Non-pigmented ciliary epithelial cell (primary cell): ENCODE results near the gene HLA-E.
"Not testable (repeated sequence)": the region's sequence is repeated elsewhere in the genome, so short reads cannot be mapped to it uniquely, and the experiment has no call there.

ENCODE experiments used
- DNase-seq: peaks from one replicate; pipeline ENCODE4 v3.0.0-alpha.2; 2010; ENCODE audit warnings: low read depth

Gene HLA-E

DNA sequence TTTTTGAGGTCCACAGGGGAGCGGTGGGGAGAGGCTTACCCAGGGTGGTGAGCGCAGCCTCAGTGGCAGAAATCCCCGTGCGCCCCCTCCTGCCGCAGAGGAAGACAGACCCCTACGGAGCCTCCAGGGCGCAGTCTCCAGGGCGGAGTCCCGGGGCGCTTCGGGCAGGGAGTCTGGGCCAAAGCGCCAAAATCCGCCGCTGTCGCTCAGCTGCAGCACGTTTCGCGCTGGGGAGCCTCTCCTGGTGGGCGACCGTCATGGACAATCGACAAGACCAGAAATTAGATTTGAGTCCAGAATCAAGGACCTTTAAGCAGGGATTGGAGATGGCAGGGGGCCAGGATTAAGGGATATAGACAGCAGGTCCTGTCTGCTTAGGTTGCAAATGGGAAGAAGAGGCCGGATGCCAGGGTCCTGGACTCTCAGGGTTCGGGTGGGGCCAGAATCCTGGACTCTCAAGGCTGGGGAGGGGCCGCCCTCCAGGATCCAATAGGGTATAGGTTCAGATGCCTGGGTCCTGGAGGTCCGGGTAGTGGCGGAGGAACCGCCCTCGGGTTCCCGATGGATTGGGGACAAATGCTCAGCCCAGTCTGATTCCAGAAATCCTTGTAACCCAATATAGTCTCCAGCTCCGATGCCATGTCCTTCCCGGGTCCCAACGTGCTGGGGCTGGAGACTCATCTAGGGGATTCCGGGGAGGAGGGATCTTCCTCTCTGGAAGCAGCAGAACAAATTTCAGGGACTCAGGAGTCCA is 7.9 kb upstream of the HLA-E start:
- DNase-seq: no peak

DNA sequence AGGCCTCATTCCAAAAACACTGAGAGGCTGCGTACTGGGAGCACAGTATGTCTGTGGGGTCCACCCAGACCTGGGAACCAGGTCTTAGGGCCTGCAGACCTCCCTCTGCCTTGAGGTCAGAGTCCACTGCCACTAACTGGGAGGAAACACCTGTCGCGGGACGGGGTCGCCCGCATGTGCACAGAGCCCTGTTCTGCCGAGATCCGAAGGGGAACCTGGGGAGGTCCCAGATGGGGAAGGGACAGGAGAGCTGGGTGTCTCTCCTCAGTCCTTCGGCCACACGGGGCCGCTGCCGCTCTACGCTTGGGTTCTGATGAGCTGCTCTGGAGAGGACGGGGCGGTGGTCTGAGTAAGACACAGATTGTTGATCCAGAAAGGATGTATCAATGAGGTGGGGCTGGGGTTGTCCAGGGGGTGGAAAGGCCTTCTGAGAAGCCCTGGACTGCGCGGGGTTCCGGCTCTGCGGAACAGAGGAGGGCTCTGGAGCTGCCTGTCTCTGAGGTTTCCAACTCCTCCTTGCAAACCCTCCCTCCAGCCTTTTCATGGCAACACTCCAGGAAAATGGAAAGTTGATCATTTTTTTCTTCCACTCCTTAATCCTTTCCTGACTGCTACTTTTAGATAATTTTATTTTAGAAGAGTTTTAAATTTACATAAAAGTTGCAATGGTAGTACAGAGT is 7.2 kb upstream of the HLA-E start:
- not testable (repeated sequence) for DNase-seq

DNA sequence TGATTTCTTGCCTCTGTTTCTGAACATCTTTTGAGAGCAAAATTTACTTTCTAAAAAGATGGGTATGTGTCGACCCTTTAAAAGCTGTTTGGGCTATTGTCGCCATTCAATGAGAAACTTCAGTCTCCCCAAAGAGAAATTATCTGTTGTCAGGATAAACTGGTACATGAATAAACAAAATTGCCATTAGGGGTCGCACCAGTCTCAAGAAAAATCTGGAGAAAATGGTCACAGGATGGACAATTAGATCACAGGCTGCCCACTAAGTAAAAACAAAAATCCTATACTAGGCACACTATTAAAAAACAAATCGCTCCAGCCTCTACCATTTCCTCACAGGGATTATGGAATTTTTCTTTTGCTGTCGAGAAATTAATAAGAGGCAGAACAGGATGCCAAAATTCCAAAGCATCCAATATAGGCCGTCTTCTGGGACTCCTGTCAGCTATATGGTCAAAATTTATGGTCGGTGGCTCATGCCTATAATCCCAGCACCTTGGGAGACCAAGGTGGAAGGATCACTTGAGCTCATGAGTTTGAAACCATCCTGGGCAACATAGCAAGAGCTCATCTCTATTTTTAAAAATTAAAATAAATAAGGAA is 5.5 kb upstream of the HLA-E start:
- DNase-seq: no peak

DNA sequence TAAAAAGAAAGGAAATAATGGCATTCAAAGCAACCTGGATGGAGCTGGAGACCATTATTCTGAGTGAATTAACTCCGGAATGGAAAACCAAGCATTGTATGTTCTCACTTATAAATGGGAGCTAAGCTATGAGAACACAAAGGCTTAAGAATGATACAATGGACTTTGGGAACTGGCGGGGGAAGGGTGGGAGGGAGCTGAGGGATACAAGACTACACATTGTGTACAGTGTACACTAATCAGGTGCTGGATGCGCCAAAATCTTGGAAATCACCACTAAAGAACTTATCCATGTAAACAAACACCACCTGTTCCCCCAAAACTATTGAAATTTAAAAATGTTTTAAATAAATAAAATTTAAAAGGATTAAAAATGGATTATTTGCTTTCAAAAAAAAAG is 4.1 kb upstream of the HLA-E start:
- DNase-seq: no peak

DNA sequence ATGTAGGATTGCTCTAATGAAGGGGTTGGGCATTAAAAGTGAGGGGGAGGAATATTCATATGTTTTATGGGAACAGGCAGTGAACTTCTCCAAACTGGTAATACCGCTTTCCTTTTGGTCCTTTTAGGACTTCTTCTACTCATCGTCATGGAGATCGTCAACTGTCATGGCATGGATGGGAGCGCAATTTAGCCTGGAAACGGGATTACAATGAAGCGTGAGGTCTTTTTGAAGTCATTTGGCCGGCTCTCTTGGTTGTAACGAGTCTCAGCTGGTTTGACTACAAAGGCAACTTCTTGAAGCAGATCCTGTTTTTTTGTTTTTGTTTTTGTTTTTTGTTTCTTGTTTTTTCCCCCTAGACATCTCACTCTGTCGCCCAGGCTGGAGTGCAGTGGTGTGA is 1.4 kb upstream of the HLA-E start:
- DNase-seq: no peak

DNA sequence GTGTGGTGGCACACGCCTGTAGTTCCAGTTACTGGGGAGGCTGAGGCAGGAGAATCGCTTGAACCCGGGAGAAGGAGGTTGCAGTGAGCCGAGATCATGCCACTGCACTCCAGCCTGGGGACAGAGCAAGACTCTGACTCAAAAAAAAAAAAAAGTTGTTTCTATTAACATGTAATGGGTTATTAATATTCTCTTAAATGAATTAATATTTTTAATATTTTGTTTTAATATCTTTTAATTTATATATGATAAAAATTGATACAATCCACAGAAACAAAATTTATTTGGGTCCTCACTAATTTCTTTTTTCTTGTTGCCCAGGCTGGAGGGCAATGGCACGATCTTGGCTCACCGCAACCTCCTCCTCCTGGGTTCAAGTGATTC is 620 bp upstream of the HLA-E start:
- DNase-seq: not testable (repeated sequence)

DNA sequence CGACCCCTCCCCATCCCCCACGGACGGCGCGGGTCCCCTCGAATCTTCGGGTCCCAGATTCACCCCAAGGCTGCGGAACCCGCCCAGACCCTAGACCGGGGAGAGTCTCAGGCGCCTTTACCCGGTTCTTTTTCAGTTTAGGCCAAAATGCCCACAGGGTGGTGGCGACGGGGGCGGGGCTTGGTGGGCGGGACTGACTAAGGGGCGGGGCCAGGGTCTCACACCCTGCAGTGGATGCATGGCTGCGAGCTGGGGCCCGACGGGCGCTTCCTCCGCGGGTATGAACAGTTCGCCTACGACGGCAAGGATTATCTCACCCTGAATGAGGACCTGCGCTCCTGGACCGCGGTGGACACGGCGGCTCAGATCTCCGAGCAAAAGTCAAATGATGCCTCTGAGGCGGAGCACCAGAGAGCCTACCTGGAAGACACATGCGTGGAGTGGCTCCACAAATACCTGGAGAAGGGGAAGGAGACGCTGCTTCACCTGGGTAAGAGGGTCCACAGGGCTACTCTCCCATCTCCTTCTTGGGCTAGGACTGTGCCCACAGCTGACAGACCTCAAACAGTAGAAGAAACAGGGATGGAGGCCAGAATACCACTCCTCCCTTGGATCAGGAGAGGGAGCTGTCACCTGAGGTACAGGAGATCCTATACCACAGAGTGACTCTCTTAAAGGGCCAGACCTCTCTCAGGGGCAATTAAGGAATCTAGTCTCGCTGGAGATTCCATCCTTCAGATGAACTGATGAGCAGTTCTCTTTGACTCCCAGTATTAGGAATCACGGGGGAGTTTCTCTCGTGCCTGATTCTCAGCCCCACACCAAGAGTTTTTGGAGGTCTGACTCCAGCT is 942 bp downstream of the HLA-E start:
- no peak for DNase-seq

DNA sequence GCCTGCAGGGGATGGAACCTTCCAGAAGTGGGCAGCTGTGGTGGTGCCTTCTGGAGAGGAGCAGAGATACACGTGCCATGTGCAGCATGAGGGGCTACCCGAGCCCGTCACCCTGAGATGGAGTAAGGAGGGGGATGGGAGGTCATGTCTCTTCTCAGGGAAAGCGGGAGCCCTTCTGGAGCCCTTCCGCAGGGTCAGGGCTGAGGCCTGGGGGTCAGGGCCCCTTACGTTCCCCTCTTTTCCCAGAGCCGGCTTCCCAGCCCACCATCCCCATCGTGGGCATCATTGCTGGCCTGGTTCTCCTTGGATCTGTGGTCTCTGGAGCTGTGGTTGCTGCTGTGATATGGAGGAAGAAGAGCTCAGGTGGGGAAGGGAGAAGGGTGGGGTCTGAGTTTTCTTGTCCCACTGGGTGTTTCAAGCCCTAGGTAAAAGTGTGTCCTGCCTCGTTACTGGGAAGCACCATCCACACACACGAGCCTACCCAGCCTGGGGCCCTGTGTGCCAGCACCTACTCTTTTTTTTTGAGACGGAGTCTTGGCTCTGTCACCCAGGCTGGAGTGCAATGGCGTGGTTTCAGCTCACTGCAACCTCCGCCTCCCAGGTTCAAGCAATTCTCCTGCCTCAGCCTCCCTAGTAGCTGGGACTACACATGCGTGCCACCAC is 2.1 kb downstream of the HLA-E start:
- not testable (repeated sequence) for DNase-seq

DNA sequence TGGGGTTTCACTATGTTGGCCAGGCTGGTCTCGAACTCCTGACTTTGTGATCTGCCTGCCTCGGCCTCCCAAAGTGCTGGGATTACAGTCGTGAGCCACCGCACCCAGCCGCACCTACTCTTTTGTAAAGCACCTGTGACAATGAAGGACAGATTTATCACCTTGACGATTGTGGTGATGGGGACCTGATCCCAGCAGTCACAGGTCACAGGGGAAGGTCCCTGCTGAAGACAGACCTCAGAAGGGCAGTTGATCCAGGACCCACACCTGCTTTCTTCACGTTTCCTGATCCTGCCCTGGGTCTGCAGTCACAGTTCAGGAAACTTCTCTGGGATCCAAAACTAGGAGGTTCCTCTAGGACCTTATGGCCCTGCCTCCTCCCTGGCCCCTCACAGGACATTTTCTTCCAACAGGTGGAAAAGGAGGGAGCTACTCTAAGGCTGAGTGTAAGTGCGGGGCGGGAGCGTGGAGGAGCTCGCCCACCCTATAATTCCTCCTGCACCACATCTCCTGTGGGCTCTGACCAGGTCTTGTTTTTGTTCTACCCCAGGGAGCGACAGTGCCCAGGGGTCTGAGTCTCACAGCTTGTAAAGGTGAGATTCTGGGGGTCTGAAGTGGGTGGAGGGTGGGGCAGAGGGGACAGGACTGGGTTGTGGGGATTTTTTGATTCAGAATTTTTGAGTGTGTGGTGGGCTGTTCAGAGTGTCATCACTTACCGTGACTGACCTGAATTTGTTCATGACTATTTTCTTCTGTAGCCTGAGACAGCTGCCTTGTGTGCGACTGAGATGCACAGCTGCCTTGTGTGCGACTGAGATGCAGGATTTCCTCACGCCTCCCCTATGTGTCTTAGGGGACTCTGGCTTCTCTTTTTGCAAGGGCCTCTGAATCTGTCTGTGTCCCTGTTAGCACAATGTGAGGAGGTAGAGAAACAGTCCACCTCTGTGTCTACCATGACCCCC is 3.0 kb downstream of the HLA-E start:
- DNase-seq: no peak

DNA sequence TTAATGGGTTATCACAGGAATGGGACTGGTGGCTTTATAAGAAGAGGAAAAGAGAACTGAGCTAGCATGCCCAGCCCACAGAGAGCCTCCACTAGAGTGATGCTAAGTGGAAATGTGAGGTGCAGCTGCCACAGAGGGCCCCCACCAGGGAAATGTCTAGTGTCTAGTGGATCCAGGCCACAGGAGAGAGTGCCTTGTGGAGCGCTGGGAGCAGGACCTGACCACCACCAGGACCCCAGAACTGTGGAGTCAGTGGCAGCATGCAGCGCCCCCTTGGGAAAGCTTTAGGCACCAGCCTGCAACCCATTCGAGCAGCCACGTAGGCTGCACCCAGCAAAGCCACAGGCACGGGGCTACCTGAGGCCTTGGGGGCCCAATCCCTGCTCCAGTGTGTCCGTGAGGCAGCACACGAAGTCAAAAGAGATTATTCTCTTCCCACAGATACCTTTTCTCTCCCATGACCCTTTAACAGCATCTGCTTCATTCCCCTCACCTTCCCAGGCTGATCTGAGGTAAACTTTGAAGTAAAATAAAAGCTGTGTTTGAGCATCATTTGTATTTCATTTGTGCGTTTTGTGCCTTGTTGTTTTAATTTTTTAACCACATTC is 4.4 kb downstream of the HLA-E start:
- no peak for DNase-seq

DNA sequence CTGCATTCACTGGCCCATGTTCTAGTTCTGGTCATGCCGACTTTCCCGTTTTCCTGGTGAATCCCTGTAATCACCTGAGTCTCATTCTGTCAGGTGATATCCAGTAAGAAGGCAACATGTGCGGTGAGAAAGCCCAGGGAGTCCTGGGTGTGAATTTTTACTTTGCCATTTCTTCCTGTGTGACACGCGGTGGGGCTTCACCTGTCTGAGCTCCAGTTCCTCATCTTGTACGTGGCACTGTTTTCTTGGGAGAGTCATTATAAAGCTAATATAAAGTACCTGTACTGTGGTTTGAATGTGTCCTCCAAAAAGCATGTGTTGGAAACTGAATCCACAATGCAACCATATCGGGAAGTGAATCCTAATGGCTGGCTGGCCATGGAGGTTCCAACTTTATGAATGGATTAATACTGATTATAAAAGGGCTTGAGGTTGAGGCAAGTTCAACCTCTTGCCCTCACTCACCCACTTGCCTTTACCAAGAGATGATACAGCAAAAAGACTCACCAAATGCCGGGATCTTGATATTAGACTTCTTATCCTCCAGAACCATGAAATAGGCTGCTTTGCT is 5.1 kb downstream of the HLA-E start:
- no peak for DNase-seq

DNA sequence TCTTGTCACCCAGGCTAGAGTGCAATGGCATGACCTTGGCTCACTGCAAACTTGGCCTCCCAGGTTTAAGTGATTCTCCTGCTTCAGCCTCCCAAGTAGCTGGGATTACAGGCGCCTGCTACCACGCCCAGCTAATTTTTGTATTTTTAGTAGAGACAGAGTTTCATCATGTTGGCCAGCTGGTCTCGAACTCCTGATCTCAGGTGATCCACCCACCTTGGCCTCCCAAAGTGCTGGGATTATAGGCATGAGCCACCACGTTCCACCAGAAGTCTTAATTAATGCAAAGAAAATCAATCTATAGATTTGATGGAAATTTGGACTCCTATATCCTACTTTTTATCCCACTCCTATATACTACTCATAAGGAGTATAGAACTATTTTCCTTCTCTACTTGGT is 5.8 kb downstream of the HLA-E start:
- not testable (repeated sequence) for DNase-seq

DNA sequence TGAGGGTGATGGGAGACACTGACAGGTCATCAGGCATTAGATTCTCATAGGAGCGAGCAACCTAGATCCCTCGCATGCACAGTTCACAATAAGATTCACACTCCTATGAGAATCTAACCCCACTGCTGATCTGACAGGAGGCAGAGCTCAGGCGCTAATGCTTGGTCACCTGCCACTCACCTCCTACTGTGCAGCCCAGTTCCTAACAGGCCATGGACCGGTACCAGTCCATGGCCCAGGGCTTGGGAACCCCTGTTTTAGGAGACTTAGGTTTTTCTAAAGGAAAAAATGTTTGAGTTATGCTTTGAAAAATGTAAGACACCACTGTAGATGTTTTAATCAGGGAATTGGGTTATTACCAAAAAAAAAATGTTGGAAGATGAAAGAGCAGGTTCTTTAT is 6.7 kb downstream of the HLA-E start:
- no peak for DNase-seq

DNA sequence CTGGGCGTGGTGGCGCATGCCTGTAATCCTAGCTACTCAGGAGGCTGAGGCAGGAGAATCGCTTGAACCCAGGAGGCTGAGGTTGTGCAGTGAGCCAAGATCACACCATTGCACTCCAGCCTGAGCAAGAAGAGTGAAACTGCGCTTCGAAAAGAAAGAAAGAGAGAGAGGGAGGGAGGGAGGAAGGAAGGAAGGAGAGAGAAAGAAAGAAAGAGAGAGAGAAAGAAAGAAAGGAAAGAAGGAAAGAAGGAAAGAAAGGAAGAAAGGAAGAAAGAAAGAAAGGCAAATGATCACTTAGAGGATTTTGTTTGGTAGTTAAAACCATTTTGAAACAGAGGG is 7.9 kb downstream of the HLA-E start:
- DNase-seq: not testable (repeated sequence)

DNA sequence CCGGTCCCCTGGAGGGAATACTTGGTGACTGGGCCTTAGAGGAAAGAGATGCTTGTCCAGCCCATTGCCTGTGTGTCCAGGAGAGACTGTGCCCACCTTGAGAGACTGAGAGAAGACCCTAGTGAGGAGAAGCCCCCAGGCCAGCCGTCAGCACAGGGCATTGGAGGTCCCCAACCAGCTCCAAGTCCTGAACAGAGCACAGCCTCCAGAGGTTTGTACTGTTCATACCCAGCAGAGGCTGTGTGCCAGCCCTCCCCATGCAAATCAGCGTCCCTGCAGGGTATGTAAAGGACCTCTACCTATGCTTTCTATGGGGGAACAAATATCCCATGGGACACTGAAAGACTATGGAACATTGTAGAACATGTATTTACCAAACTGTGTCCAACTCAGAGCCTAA is 8.4 kb downstream of the HLA-E start:
- no peak for DNase-seq

DNA sequence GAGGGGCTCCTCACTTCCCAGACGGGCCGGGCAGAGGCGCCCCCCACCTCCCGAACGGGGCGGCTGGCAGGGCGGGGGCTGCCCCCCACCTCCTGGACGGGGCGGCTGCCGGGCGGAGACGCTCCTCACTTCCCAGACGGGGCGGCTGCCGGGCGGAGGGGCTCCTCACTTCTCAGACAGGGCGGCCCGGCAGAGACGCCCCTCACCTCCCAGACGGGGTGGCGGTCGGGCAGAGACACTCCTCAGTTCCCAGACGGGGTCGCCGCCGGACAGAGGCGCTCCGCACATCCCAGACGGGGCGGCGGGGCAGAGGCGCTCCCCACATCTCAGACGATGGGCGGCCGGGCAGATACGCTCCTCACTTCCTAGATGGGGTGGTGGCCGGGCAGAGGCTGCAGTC is 9.4 kb downstream of the HLA-E start:
- DNase-seq: not testable (repeated sequence)

DNA sequence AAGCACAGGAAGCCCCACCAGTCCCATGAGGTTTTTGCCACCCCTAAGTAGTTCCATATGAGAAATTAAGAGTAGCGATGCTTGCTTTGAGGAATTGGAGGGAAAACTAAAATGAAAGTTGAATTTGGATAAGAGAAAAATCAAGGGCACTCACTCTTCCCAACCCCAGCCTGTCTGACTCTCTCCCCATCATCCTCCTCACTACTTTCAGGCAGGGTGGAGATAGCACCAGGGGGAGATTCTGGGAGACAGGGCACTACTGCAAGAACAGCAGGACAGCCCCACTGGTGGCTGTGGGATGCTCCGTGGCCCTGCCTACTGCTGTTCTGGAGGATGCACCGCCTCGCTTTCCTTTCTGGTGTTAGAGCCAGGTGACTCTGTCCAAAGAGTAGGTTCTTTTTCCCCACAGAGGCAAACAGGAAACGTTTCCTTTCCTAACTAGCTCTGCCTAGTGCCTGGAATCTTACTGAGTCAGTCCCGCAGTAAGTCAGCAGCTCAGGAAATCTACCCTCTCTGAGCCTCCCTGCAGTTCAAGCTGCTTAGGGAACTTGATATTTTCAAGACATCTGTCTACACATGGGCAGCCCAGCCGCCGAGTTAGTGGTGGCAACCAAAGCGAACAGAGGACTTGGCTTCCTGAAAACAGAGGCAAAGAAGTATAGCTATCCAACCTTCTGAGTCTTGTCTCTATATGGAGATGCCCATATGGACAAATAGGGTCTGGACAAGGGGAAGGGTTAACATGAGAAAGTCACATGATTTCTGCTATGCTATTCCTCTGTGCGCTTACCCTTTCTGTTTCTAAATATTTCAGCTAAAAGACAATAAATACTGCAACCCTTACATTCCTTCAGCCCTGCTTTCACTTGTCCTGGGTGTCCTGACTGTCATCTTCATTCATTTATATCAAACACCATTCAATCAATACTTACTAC is 11.4 kb downstream of the HLA-E start:
- DNase-seq: no peak

DNA sequence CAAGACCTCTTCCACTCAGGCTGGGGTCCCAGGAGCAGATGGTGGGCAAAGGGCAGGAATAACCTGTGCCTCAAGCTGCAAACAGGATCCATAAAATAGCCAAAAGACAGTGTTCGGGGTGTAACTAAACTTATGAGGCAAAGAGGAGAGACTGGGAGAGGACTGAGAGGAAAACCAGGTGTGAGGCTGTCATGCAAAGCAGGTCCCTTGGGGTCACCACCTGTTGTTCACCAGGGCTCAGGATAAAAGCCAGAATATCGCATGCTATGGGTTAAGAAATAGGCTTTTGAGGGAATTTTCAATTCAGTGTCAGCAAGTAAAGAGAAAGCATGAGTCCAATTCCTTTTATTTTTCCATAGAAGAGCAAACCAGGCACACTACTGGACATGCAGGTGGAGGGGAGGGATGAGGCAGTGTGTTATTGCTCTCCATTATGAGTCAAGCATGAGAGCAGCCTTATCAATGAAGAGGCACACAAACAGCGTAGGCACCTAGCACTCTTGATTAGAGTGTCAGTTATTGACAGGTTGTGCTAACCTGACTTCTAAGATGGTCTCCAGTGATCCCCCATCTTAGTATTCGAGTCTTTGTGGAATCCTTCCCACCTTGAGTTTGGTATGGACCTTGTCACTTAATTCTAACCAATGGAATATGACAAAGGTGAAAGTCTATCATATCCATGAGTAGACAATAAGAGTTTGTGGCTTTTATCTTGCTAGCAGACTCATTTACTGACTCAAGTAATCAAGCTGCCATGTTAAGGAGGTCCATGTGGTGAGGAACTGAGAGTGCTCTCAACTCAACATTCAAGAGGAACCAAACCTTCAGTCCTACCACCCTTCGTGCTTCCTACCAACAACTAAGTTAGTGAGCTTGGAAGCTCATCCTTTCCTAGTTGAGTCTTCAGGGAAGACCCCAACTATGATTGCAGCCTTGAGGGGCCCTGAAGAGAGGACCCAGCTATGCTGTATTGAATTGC is 18.8 kb downstream of the HLA-E start:
- no peak for DNase-seq
